GM12874 (cell line): ENCODE results near the gene ZNF608.

Experiments
- CTCF ChIP-seq: IDR thresholded peaks from 2 replicates; pipeline ENCODE4 v1.5.1; 2011; ENCODE audit warnings: low read depth, mild to moderate bottlenecking, control low read depth, low read length, moderate library complexity; ENCODE audit not compliant: insufficient read depth

Gene ZNF608

GRCh38 chr5:124745928-124746915 lies at the start of gene ZNF608:
Gene ZNF608 (minus strand): TSS chr5:124746639. CDS start chr5:124744989, 1,650 bp downstream.
- TF ChIP-seq CTCF, result no peak

- TF ChIP-seq CTCF, result no peak
These were observed 49.4 kb upstream of the ZNF608 start for GRCh38 chr5:124795829-124796228.

- TF ChIP-seq CTCF, result no peak
These were observed 44.7 kb upstream of the ZNF608 start for GRCh38 chr5:124790895-124791732.

- no peak for TF ChIP-seq CTCF
These were observed 44.0 kb upstream of the ZNF608 start for GRCh38 chr5:124790301-124790894.

- no peak for TF ChIP-seq CTCF
These were observed 42.7 kb upstream of the ZNF608 start for GRCh38 chr5:124789104-124789605.

- TF ChIP-seq CTCF, result no peak
These were observed 37.4 kb upstream of the ZNF608 start for GRCh38 chr5:124783794-124784193.
